Activated CD8-positive, alpha-beta T cell treated with anti-CD3 and anti-CD28 coated beads for 36 hours (primary cell): ENCODE measurements around the gene KIF3A. TPM values are rescaled to one million over a fixed set of nuclear protein-coding genes. Genes with fewer than 3 reads are reported as not detected.
A peak's percentile ranks its signal among the peaks of the same experiment; 100 is the strongest.

Experiments used
- ATAC-seq: fragments of 200-7000 bp; cut with Tn5 transposase; one replicate; pipeline ENCODE4 v1.10.0; 2021; ENCODE audit warnings: mild to moderate bottlenecking, moderate library complexity
- CTCF ChIA-PET: fragments of 350-600 bp; sonication (Branson Sonifier 250); formaldehyde crosslinking; loops from one replicate; lab custom pipeline; 2021; ENCODE audit warnings: antibody characterized with exemption; lab: Charles Lee
- POLR2A ChIA-PET: fragments of 350-600 bp; sonication (Branson Sonifier 250); formaldehyde crosslinking; loops from one replicate; lab custom pipeline; 2021; ENCODE audit warnings: antibody characterized with exemption; lab: Charles Lee
- DNase-seq: peaks from one replicate; pipeline ENCODE4 v3.0.0-alpha.2; 2020
- H3K27ac Mint-ChIP-seq: one replicate; pipeline ENCODE4 v1.8.0; 2021; ENCODE audit warnings: mild to moderate bottlenecking, mixed read lengths
- H3K27me3 Mint-ChIP-seq: one replicate; pipeline ENCODE4 v1.8.0; 2021; ENCODE audit warnings: mixed read lengths
- H3K36me3 Mint-ChIP-seq: one replicate; pipeline ENCODE4 v1.8.0; 2021; ENCODE audit warnings: low read depth, mixed read lengths
- H3K4me1 Mint-ChIP-seq: one replicate; pipeline ENCODE4 v1.8.0; 2021; ENCODE audit warnings: low read depth, mixed read lengths
- H3K4me3 Mint-ChIP-seq: one replicate; pipeline ENCODE4 v1.8.0; 2021; ENCODE audit warnings: mild to moderate bottlenecking, moderate library complexity, mixed read lengths
- H3K9me3 Mint-ChIP-seq: one replicate; pipeline ENCODE4 v1.8.0; 2021; ENCODE audit warnings: mixed read lengths
- CTCF ChIP-seq: fragments of 200-600 bp; IDR thresholded peaks from one replicate; pipeline ENCODE4 v1.8.0; 2022; ENCODE audit warnings: antibody characterized with exemption, mild to moderate bottlenecking
- intact Hi-C: fragments of 100-400 bp; cut with micrococcal nuclease; formaldehyde crosslinking; loops from one replicate; pipeline ENCODE4 v1.10.0; 2022
- total RNA-seq, 2 experiments: library from RNA; stranded (reverse); gene quantifications; one replicate each; pipeline ENCODE4 v1.2.3, GENCODE V29; 2021

Gene KIF3A
- total RNA-seq, 2 experiments from 2014 or later = 16.4 to 17.0 TPM

- peaks cover 27% of the 10 kb centered on the region for H3K27me3 Mint-ChIP-seq
- intact Hi-C loops = no loop called here
- CTCF ChIA-PET = interaction anchor here (0.9 to 3.1 kb wide), 6 partner anchors 11 to 162 kb away, joined by 3 to 9 read pairs (median 4); no protein-coding TSS in a partner anchor
- no peaks in the 10 kb centered on the region for H3K36me3 Mint-ChIP-seq
- no peak for TF ChIP-seq CTCF
- no peaks in the 10 kb centered on the region for H3K9me3 Mint-ChIP-seq
- ATAC-seq (no peak), DNase-seq (no peak)
- H3K4me1 Mint-ChIP-seq = peaks cover 60% of the 10 kb centered on the region
- H3K4me3 Mint-ChIP-seq = peak overlapping the region; percentile 8
- H3K27ac Mint-ChIP-seq = peak overlapping the region; percentile 8
- POLR2A ChIA-PET = interaction anchor here (0.9 to 9.9 kb wide), 6 partner anchors 11 to 46 kb away, joined by 3 to 102 read pairs (median 3); no protein-coding TSS in a partner anchor
Measured at GRCh38 chr5:132658381-132659302, 78.7 kb downstream of the KIF3A start.

GRCh38 chr5:132657676-132658380 is 79.5 kb downstream of the KIF3A start, which contains the start of gene IL13:
TSS of gene IL13 (plus strand) at chr5:132658173. CDS start at chr5:132658187, 14 bp downstream.
- Mint-ChIP-seq H3K9me3 (no peaks in the 10 kb centered on the region), H3K4me3 (peak within 1 kb of the TSS; percentile 55), H3K36me3 (no peaks in the 10 kb centered on the region), H3K27ac (peak within 1 kb of the TSS; percentile 57), H3K4me1 (peaks cover 52% of the 10 kb centered on the region), H3K27me3 (peaks cover 30% of the 10 kb centered on the region)
- no peak for TF ChIP-seq CTCF
- ChIA-PET POLR2A (interaction anchor here (0.9 to 9.9 kb wide), 7 partner anchors 9 to 46 kb away, joined by 3 to 102 read pairs (median 3); no protein-coding TSS in a partner anchor), CTCF (interaction anchor here (0.9 to 3.1 kb wide), 5 partner anchors 14 to 163 kb away, joined by 3 to 9 read pairs (median 4); no protein-coding TSS in a partner anchor)
- ATAC-seq = no peak
- intact Hi-C loops = no loop called here
- peak; percentile 43 for DNase-seq

DNA sequence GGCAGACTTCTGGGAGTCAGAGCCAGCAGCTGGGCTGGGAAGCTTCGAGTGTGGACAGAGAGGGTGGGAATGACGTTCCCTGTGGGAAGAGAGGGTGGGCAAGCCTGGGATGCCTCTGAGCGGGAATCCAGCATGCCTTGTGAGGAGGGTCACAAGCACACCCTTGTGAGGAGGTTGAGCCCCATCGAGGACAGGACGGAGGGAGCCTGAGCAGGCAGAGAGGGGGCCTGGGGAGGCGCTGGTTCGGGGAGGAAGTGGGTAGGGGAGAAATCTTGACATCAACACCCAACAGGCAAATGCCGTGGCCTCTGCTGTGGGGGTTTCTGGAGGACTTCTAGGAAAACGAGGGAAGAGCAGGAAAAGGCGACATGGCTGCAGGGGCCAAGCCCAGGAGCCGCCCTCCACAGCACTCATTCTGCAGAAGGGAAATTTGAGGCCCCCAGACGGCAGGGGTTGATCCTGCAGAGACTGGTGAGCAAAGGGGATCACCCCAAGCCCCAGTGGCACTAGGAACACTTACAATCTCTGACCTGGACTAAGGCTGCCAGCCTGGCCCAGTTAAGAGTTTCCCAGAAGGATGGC is 80.5 kb downstream of the KIF3A start:
- peak; percentile 42 for ATAC-seq
- peaks cover 44% of the 10 kb centered on the region for H3K4me1 Mint-ChIP-seq
- peaks cover under 1% of the 10 kb centered on the region for H3K9me3 Mint-ChIP-seq
- no peaks in the 10 kb centered on the region for H3K36me3 Mint-ChIP-seq
- H3K27me3 Mint-ChIP-seq = peaks cover 33% of the 10 kb centered on the region
- intact Hi-C loops = no loop called here
- no peak for DNase-seq
- peak overlapping the region; percentile 57 for H3K27ac Mint-ChIP-seq
- ChIA-PET POLR2A (interaction anchor here (0.6 to 9.9 kb wide), 3 partner anchors 10 to 736 kb away, joined by 4 to 102 read pairs (median 4); no protein-coding TSS in a partner anchor), CTCF (interaction anchor here (1.2 to 3.1 kb wide), 3 partner anchors 13 to 59 kb away, joined by 3 to 9 read pairs (median 4); no protein-coding TSS in a partner anchor)
- H3K4me3 Mint-ChIP-seq = peak overlapping the region; percentile 55
- TF ChIP-seq CTCF = no peak

- intact Hi-C loops = no loop called here
- H3K36me3 Mint-ChIP-seq = no peaks in the 10 kb centered on the region
- no peak for TF ChIP-seq CTCF
- DNase-seq = peak; percentile 69
- ChIA-PET POLR2A (interaction anchor here (0.6 to 9.9 kb wide), 3 partner anchors 11 to 737 kb away, joined by 4 to 102 read pairs (median 4); no protein-coding TSS in a partner anchor), CTCF (no interaction called here)
- peaks cover 38% of the 10 kb centered on the region for H3K4me1 Mint-ChIP-seq
- H3K27ac Mint-ChIP-seq = peak overlapping the region; percentile 57
- peak; percentile 66 for ATAC-seq
- peak overlapping the region; percentile 55 for H3K4me3 Mint-ChIP-seq
- peaks cover 2% of the 10 kb centered on the region for H3K9me3 Mint-ChIP-seq
- peaks cover 38% of the 10 kb centered on the region for H3K27me3 Mint-ChIP-seq
Measured at GRCh38 chr5:132655821-132656773, 81.2 kb downstream of the KIF3A start.
